Trophoblast cell (in vitro differentiated cells and primary cell): ENCODE results near the gene NPAS1.

Experiments
- DNase-seq, 2 donors: peaks; one replicate each; pipeline ENCODE4 v3.0.0-alpha.2; 2016
- H2AFZ ChIP-seq: 2 replicates; pipeline ENCODE4 v1.6.1; 2013; ENCODE audit warnings: low read length, moderate library complexity, mild to moderate bottlenecking; ENCODE audit not compliant: insufficient read depth, poor library complexity
- H2AK5ac ChIP-seq: 2 replicates; pipeline ENCODE4 v1.6.1; 2013; ENCODE audit warnings: mild to moderate bottlenecking, low read length
- H2BK120ac ChIP-seq: 2 replicates; pipeline ENCODE4 v1.6.1; 2013; ENCODE audit warnings: low read length, mild to moderate bottlenecking, moderate library complexity; ENCODE audit not compliant: insufficient read depth, poor library complexity
- H2BK12ac ChIP-seq: 2 replicates; pipeline ENCODE4 v1.6.1; 2013; ENCODE audit warnings: mild to moderate bottlenecking, low read length, moderate library complexity
- H2BK5ac ChIP-seq: 2 replicates; pipeline ENCODE4 v1.6.1; 2013; ENCODE audit warnings: low read length, low read depth, moderate library complexity, mild to moderate bottlenecking; ENCODE audit not compliant: poor library complexity
- H3K14ac ChIP-seq: 2 replicates; pipeline ENCODE4 v1.6.1; 2013; ENCODE audit warnings: mild to moderate bottlenecking, low read length
- H3K18ac ChIP-seq: 2 replicates; pipeline ENCODE4 v1.6.1; 2013; ENCODE audit warnings: mild to moderate bottlenecking, low read length
- H3K23ac ChIP-seq: 2 replicates; pipeline ENCODE4 v1.6.1; 2013; ENCODE audit warnings: low read length
- H3K27ac ChIP-seq: 2 replicates; pipeline ENCODE4 v1.5.1; 2013; ENCODE audit warnings: low read depth, mild to moderate bottlenecking, inconsistent platforms, low read length, moderate library complexity
- H3K27me3 ChIP-seq: 2 replicates; pipeline ENCODE4 v1.6.1; 2013; ENCODE audit warnings: inconsistent platforms, mild to moderate bottlenecking, low read length, moderate library complexity; ENCODE audit not compliant: insufficient read depth
- H3K36me3 ChIP-seq, 2 experiments: 1 replicate in 1 of 2; 2 replicates in 1 of 2; pipeline ENCODE4 v1.6.1; 2013; ENCODE audit warnings: low read length in 2 of 2, mild to moderate bottlenecking in 2 of 2, moderate library complexity in 1 of 2; ENCODE audit not compliant: insufficient read depth in 2 of 2, control insufficient read depth in 1 of 2
- H3K4ac ChIP-seq: 2 replicates; pipeline ENCODE4 v1.6.1; 2013; ENCODE audit warnings: low read depth, mild to moderate bottlenecking, low read length, moderate library complexity
- H3K4me1 ChIP-seq, 2 experiments: 1 replicate in 1 of 2; 2 replicates in 1 of 2; pipeline ENCODE4 v1.6.1; 2013; ENCODE audit warnings: low read length in 2 of 2, mild to moderate bottlenecking in 2 of 2, moderate library complexity in 1 of 2; ENCODE audit not compliant: insufficient read depth in 2 of 2, control insufficient read depth in 1 of 2
- H3K4me2 ChIP-seq: 2 replicates; pipeline ENCODE4 v1.6.1; 2013; ENCODE audit warnings: inconsistent platforms, mild to moderate bottlenecking, low read length, moderate library complexity
- H3K4me3 ChIP-seq: 2 replicates; pipeline ENCODE4 v1.5.1; 2013; ENCODE audit warnings: mild to moderate bottlenecking, low read depth, low read length, inconsistent platforms
- H3K79me1 ChIP-seq: one replicate; pipeline ENCODE4 v1.6.1; 2013; ENCODE audit warnings: low read length
- H3K79me2 ChIP-seq: 2 replicates; pipeline ENCODE4 v1.6.1; 2013; ENCODE audit warnings: low read length, mild to moderate bottlenecking; ENCODE audit not compliant: control insufficient read depth, insufficient read depth, poor library complexity
- H3K9ac ChIP-seq: 2 replicates; pipeline ENCODE4 v1.6.1; 2013; ENCODE audit warnings: mild to moderate bottlenecking, low read length
- H3K9me3 ChIP-seq: 2 replicates; pipeline ENCODE4 v1.6.1; 2013; ENCODE audit warnings: low read depth, mild to moderate bottlenecking, control low read depth, inconsistent platforms, low read length; ENCODE audit not compliant: insufficient read depth
- H4K12ac ChIP-seq: 2 replicates; pipeline ENCODE4 v1.6.1; 2013; ENCODE audit warnings: low read depth, mild to moderate bottlenecking, low read length, moderate library complexity
- H4K8ac ChIP-seq: 2 replicates; pipeline ENCODE4 v1.6.1; 2013; ENCODE audit warnings: low read depth, mild to moderate bottlenecking, low read length, moderate library complexity
- H4K91ac ChIP-seq: one replicate; pipeline ENCODE4 v1.6.1; 2013; ENCODE audit warnings: low read depth, mild to moderate bottlenecking, low read length, moderate library complexity
- WGBS: extraction: QIAGEN DNeasy Blood & Tissue Kit; methylation state at CpG from one replicate; pipeline ENCODE4 v1.1.7; 2013; ENCODE audit warnings: missing lambda C conversion rate; ENCODE audit not compliant: insufficient read length, insufficient coverage; ENCODE audit errors: extremely low coverage; 5-methylcytosine and 5-hydroxymethylcytosine counted together

The NPAS1 gene

GRCh38 chr19:46995492-46995891, 24.1 kb upstream of the NPAS1 start:
- H4K12ac ChIP-seq, result no peak overlapping the region
- WGBS, result no CpG with 5 or more reads among the region's 7 CpGs
- no peak overlapping the region for H2AK5ac ChIP-seq
- no peaks in the 10 kb centered on the region for H3K79me1 ChIP-seq
- H3K23ac ChIP-seq, result no peak overlapping the region
- no peak overlapping the region for H3K27ac ChIP-seq
- no peak overlapping the region for H3K4me2 ChIP-seq
- peaks cover 0 to 3% of the 10 kb centered on the region in 2 experiments for H3K4me1 ChIP-seq
- no peak overlapping the region for H3K9ac ChIP-seq
- H4K91ac ChIP-seq, result no peak overlapping the region
- no peak overlapping the region for H3K14ac ChIP-seq
- H3K36me3 ChIP-seq, result peaks cover 57 to 68% of the 10 kb centered on the region in 2 experiments
- H3K79me2 ChIP-seq, result no peaks in the 10 kb centered on the region
- H3K27me3 ChIP-seq, result no peaks in the 10 kb centered on the region
- H4K8ac ChIP-seq, result no peak overlapping the region
- no peak overlapping the region for H3K4ac ChIP-seq
- peaks cover 5% of the 10 kb centered on the region for H3K9me3 ChIP-seq
- no peak overlapping the region for H3K4me3 ChIP-seq
- DNase-seq, result no peak
- no peak overlapping the region for H3K18ac ChIP-seq
- no peak overlapping the region for H2BK120ac ChIP-seq
- H2BK5ac ChIP-seq, result no peak overlapping the region
- H2BK12ac ChIP-seq, result no peak overlapping the region
- no peak overlapping the region for H2AFZ ChIP-seq

DNA sequence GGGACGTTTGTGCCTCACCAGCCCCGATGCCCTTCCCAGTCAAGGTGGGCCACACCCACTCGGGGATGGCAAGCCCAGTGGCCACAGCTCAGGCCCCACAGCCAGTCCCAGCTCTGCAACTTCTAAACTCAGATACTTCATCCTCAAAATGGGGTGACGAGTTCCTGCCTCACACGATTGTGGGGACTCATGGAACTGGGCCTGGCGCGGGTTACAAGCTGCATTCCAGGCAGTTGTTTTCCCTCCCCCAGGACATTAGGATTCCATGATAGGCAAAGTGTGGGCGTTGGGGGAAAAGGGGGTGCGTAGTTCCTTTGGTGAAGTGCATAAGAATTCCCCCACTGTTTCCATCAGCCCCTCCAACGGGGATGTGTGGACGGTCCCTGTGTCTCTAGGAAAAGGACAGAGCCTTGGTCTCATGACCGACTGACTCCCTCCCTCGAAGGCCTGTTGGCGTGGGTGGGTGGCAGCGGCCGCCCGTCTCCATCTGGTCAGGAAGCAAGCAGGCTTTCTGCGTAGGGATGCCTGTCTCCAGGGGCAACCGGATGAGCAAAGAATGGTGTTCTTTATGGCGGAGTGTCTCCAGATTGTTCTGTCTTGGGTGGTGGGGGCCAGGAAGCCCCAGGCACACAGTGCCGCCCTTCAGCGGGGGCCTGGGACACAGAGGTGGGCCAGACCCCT, 21.1 kb upstream of the NPAS1 start:
- Histone ChIP-seq H4K8ac (no peak overlapping the region), H3K4me2 (no peak overlapping the region), H3K23ac (no peak overlapping the region), H3K9me3 (no peaks in the 10 kb centered on the region), H3K27ac (no peak overlapping the region), H3K27me3 (no peaks in the 10 kb centered on the region), H3K18ac (no peak overlapping the region), H3K36me3 (peaks cover 53 to 68% of the 10 kb centered on the region in 2 experiments), H3K4me1 (no peaks in the 10 kb centered on the region), H3K79me1 (no peaks in the 10 kb centered on the region), H2BK5ac (no peak overlapping the region), H3K9ac (no peak overlapping the region), H3K4ac (no peak overlapping the region), H3K14ac (no peak overlapping the region), H3K79me2 (no peaks in the 10 kb centered on the region), H3K4me3 (no peak overlapping the region), H2AFZ (no peak overlapping the region), H2BK120ac (no peak overlapping the region), H4K12ac (no peak overlapping the region), H2AK5ac (no peak overlapping the region), H2BK12ac (no peak overlapping the region), H4K91ac (no peak overlapping the region)
- no CpG with 5 or more reads among the region's 22 CpGs for WGBS
- no peak for DNase-seq

- no CpG with 5 or more reads among the region's 7 CpGs for WGBS
- Histone ChIP-seq H4K12ac (no peak overlapping the region), H3K4me1 (no peaks in the 10 kb centered on the region), H3K27me3 (no peaks in the 10 kb centered on the region), H3K9ac (no peak overlapping the region), H4K91ac (no peak overlapping the region), H2BK12ac (no peak overlapping the region), H3K27ac (no peak overlapping the region), H2AK5ac (no peak overlapping the region), H3K23ac (no peak overlapping the region), H3K4ac (no peak overlapping the region), H3K9me3 (no peaks in the 10 kb centered on the region), H3K18ac (no peak overlapping the region), H4K8ac (no peak overlapping the region), H3K4me2 (no peak overlapping the region), H2BK120ac (no peak overlapping the region), H2BK5ac (no peak overlapping the region), H2AFZ (no peak overlapping the region), H3K79me2 (no peaks in the 10 kb centered on the region), H3K14ac (no peak overlapping the region), H3K79me1 (no peaks in the 10 kb centered on the region), H3K36me3 (peaks cover 45 to 61% of the 10 kb centered on the region in 2 experiments), H3K4me3 (no peak overlapping the region)
- no peak for DNase-seq
Measured at GRCh38 chr19:46999377-46999776, 20.3 kb upstream of the NPAS1 start.

DNA sequence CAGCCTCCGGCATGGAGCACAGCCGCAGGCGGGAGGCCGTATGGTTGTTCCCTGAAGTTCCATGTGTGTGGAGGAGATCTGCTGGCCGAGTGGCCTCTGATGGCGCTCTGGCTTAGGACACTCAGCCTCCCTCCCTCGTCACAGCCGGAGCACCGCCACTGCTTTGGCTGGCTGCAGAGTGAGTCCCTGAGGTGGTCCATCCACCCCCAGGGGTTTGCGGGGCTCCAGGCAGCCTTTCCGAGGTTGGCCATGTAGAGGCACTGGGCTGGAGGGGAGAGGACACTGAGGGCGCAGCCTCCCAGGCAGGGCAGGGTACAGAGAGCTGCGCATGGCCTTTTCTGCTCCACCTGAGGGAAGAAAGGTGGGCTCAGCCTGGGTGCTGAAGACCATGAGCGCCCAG, 19.8 kb upstream of the NPAS1 start:
- no peak overlapping the region for H3K14ac ChIP-seq
- no peak overlapping the region for H3K4me2 ChIP-seq
- H3K27me3 ChIP-seq, result no peaks in the 10 kb centered on the region
- H3K4me1 ChIP-seq, result no peaks in the 10 kb centered on the region
- no peak overlapping the region for H2BK120ac ChIP-seq
- H3K23ac ChIP-seq, result no peak overlapping the region
- no peak overlapping the region for H3K9ac ChIP-seq
- H2BK5ac ChIP-seq, result no peak overlapping the region
- no CpG with 5 or more reads among the region's 14 CpGs for WGBS
- no peaks in the 10 kb centered on the region for H3K79me1 ChIP-seq
- H3K4me3 ChIP-seq, result no peak overlapping the region
- no peaks in the 10 kb centered on the region for H3K9me3 ChIP-seq
- no peak overlapping the region for H4K91ac ChIP-seq
- no peak for DNase-seq
- no peak overlapping the region for H4K8ac ChIP-seq
- H4K12ac ChIP-seq, result no peak overlapping the region
- H3K4ac ChIP-seq, result no peak overlapping the region
- H3K79me2 ChIP-seq, result no peaks in the 10 kb centered on the region
- no peak overlapping the region for H2BK12ac ChIP-seq
- no peak overlapping the region for H3K18ac ChIP-seq
- no peak overlapping the region for H2AFZ ChIP-seq
- H2AK5ac ChIP-seq, result no peak overlapping the region
- H3K27ac ChIP-seq, result no peak overlapping the region
- peaks cover 41 to 57% of the 10 kb centered on the region in 2 experiments for H3K36me3 ChIP-seq
